IPS DF 4.7 (cell line): ENCODE measurements around the gene A1BG.
"Not testable (repeated sequence)": the region's sequence is repeated elsewhere in the genome, so short reads cannot be mapped to it uniquely, and the experiment has no call there.

Experiments used
- DNase-seq: peaks from one replicate; pipeline ENCODE4 v3.0.0-alpha.2; 2013; ENCODE audit warnings: low spot score; ENCODE audit errors: extremely low read depth

Gene A1BG

DNA sequence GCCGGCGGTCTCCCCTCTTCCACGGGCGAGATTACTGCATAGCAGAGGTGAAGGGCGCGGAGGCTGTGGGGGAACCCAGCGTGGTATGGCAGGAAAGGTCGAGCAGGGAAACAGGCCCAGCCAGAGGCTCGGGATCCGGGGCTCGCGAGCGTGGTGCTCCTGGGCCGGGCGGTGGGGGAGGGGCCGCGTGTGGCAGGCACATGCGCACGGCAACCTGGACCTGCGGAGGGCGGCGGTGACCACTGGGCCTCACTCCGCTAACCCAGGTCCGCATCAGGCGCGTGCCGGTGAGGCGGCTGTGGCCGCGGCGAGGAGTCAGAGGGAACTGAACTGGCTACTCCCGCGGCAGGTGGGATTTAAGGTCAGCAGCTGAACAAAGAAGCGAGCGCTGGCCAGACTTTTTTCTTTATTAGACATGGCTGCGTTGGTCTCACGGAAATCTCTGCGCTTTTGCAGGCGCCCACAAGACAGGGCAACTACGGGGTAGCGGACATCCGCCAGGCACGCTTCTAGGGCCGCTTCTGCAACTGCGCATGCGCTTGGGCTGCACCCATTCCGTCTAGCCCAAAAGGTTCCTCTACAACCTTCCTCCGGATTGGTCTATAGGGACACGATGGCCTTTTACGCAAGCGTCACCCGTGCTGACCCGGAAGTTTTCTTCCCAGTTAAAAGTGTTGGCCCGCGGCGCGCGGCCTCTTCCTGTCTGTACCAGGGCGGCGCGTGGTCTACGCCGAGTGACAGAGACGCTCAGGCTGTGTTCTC lies 33.5 kb upstream of the A1BG start, which contains the start of gene RPS5:
RPS5 (plus strand) TSS at position 694 of the 762 bp plus-strand sequence. CDS start 869 bp downstream, outside the sequence.
- peak; percentile 99 for DNase-seq

DNA sequence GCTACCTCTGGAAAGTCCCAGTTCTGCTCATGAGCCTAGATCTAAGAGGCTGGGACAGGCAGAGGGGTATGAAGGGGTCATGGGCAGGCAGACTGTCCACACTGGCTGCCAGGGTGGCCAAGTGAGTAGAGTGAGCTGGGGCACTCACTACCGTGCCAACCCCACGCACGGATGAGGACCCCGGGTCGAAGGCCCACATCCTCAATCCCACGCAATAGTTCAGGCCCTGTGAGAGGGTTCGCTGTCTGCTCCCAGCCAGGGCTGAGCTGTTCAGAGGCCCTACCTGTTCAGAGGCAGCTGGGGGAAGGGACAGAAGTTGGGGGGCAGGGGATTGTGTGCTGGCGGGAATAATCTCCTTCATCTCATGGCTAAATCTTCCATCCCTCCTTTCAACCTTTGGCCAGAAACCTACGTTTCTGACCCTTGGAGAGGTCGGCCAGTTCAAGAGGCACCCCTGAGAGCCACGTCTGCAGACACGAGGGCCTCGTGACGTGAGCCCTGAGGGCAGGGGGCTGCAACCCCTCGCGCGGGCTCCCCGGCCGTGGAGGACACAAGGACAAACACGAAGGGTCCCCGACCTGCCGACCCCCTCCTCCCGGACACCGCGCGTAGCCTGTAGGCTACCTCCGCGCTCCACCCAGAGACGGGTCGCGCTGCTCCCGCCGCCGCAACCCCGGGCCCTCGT lies 32.7 kb upstream of the A1BG start:
- no peak for DNase-seq

- no peak for DNase-seq
These were observed 32.1 kb upstream of the A1BG start for GRCh38 chr19:58385313-58385890.

GRCh38 chr19:58382997-58383603 lies 29.8 kb upstream of the A1BG start:
- DNase-seq, result no peak

- DNase-seq, result no peak
These were observed 28.3 kb upstream of the A1BG start for GRCh38 chr19:58381460-58382212.

DNA sequence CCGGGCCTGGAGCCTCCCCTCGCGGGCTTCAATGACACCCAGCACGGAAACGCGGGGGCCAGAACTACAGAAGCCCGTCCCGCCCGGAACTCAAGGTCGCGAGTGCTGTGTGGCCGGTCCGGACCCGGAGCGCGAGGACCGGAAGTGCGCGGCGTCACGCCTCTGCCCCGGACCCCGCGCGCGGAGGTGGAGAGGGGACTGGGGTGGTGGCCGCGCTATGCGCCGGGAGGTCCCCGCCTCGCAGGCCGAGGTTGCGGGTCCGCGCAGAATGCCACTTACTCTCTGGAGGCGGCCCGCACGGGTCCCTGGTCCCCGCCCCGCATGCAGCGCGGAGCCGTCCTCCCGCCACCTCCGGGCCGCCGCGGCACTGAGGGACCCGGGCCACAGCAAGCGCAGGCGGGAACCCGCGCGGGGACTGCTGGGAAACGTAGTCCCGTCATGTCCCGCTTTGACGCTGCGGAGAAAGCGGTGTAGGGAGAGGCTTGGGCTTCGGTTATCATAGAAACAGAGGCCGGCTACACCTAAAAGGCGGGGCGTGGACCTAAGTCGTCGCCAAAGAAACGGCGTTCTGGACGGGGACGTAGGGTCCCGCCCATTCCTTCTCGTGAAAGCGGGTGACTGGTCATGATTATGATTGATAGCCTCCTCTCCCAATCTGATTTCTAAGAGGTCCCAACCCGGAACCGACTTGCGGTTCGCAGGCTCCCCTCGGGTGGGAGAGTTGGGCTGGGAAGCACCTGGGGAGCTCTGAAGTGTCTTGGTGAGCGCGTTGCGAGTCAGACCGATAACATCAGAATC lies 27.6 kb upstream of the A1BG start, which contains the start of gene ZNF837:
ZNF837 (minus strand) TSS at position 369 of the 798 bp plus-strand sequence. CDS start 11,698 bp downstream, outside the sequence.
- DNase-seq, result peak; percentile 100

DNA sequence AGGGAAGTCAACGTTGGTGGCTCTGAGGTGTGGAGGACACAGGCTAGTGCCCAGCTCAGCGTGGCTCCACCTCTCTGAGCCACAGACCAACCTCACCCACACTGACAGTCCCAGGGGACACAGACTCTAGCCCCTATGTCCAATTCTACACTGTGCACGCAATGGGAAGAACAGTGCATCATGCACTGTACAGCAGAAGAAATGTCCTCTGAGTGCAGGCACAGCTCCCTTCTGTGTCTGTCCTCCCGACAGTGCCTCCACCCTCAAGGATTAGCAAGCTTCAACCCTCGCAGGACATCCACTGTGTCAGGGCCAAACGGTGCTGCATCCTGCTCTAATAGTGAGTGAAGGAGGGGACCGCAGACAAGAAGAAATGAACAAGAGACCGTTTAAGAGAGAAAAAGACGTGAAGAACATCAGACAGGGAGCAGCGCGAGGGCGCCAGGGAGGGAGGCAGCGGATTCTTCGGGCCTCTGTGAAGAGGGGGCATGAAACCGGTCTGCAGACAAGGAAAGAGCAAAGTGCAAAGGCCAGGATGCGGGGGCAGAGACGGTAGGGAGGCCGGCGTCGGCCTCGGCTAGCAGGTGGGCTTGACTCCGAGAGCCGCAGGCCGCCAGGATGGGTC lies 26.9 kb upstream of the A1BG start:
- DNase-seq, result no peak

DNA sequence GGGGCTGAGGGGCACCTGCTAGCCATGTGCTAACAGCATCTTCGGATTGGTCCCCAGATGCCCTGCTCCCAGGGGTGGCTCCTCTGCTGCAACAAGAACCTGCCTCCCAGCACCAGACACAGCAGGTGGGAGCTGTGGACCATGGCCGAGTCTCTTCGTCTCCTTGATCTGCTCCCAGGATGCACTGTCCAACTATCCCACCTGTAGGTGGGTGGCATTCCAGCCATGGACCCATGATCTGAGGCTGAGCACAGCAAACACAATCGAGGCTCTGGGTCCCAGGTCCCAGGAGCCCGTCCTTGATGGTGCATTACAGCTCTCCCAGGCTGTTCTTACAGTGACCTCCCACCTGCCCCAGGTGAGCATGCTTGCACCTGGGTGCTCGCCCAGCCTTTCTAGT lies 26.0 kb upstream of the A1BG start:
- DNase-seq, result no peak

DNA sequence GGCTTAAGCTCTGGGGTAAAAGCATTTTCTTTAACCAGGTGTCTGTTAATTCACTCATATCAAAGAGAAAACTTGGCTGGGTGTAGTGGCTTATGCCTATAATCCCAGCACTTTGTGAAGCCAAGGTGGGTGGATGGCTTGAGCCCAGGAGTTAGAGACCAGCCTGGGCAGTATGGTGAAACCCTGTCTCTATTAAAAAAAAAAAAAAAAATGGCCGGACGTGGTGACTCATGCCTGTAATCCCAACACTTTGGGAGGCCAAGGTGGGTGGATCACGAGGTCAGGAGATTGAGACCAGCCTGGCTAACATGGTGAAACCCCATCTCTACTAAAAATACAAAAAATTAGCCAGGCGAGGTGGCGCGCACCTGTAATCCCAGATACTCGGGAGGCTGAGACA lies 23.4 kb upstream of the A1BG start:
- DNase-seq, result not testable (repeated sequence)

DNA sequence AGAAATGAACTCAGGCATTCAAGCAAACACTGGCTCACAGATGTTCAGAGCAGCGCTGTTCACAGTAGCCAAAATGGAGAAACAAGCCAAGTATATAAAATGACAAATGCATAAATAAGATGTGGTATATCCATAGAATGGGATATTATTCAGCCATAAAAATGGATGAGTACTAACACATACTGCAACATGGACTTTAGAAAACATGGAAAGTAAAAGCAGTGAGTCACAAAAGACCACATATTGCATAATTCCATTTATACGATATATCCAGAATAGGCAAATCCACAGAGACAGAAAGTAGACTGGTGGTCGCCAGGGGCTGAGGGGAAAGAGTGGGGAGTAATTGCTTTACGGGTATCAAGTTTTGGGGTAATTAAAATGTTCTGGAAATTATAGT lies 20.9 kb upstream of the A1BG start:
- no peak for DNase-seq

DNA sequence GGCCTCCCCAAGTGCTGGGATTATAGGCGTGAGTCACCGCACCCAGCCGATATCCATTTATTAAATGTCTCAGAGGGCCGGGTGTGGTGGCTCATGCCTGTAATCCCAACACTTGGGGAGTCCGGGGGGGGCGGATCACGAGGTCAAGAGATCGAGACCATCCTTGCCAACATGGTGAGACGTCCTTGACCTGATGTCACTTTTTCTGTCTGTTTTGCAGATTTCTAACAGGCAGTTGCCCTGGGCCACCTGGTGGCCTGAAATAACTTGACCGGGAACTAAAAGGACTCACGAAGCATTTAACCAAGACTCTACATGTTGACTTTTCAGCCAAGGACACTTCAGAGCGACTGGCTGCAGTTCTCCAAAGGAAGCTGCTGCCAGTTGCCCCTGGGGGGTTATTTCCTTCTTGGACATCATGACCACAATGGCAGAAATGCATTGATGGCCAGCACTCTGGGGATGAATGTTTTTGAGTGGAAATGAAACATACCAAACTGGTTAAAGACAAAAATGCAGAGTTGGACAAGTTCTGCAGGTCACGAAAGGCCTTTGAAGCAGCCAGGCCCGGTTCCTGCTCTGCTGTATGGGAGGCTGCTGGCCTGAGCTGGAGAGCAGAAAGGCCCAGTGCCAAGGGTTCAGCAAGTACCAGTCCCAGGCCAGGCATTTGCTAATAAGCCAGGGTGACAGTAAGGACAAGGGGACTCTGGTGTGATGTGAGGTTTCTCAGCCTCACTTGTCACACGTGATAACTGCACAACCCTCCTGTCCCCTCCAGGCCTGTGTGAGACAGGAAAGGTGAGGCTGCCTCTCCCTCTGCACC lies 19.2 kb upstream of the A1BG start:
- DNase-seq, result no peak

GRCh38 chr19:58368561-58369360 lies 15.5 kb upstream of the A1BG start:
- DNase-seq, result no peak

- DNase-seq, result no peak
These were observed 14.6 kb upstream of the A1BG start for GRCh38 chr19:58367698-58368454.

- no peak for DNase-seq
These were observed 13.5 kb upstream of the A1BG start for GRCh38 chr19:58366585-58367430.

GRCh38 chr19:58364146-58364545 lies 10.9 kb upstream of the A1BG start:
- DNase-seq, result no peak

- DNase-seq, result no peak
These were observed 9.1 kb upstream of the A1BG start, which contains the start of gene ZNF497 for GRCh38 chr19:58362272-58362994. Gene ZNF497 (minus strand): TSS chr19:58362751. CDS start chr19:58357635, 5,116 bp downstream.
